ENCODE measurements around the gene TMCO1. TPM values are rescaled to one million over a fixed set of nuclear protein-coding genes. Genes with fewer than 3 reads are reported as not detected.

Gene TMCO1
- total RNA-seq, 3 donors from 2014 or later: 57.1 to 89.4 (median 68.8) TPM

GRCh38 chr1:165773324-165773965, 4.8 kb upstream of the TMCO1 start:
- H3K27me3 ChIP-seq: no peaks in the 10 kb centered on the region
- H3K4me3 ChIP-seq: no peak overlapping the region
- H3K9me3 ChIP-seq: no peaks in the 10 kb centered on the region
- no peak for DNase-seq (ENCODE audit: low spot score in 2 of 2)
- no peak for TF ChIP-seq POLR2A (IDR thresholded peaks at IDR 0.05)
- no peak for TF ChIP-seq CTCF (IDR thresholded peaks at IDR 0.05)
- no peak for TF ChIP-seq POLR2AphosphoS5 (IDR thresholded peaks at IDR 0.05)
- peaks cover 0 to 9% of the 10 kb centered on the region in 2 donors for H3K4me1 ChIP-seq
- H3K36me3 ChIP-seq: no peaks in the 10 kb centered on the region
- intact Hi-C loops (cut with DNase I; ENCODE audit: low total_unique reads): no loop called here
- no peak overlapping the region for H3K27ac ChIP-seq

- intact Hi-C loops (cut with DNase I; ENCODE audit: low total_unique reads): no loop called here
- H3K36me3 ChIP-seq: no peaks in the 10 kb centered on the region
- no peak for TF ChIP-seq POLR2A (IDR thresholded peaks at IDR 0.05)
- no peak for TF ChIP-seq POLR2AphosphoS5 (IDR thresholded peaks at IDR 0.05)
- no peak for TF ChIP-seq CTCF (IDR thresholded peaks at IDR 0.05)
Measured at GRCh38 chr1:165772739-165773138, 4.1 kb upstream of the TMCO1 start.

GRCh38 chr1:165764277-165764676, 4.4 kb downstream of the TMCO1 start:
- TF ChIP-seq POLR2A (IDR thresholded peaks at IDR 0.05) (no peak), CTCF (IDR thresholded peaks at IDR 0.05) (no peak), POLR2AphosphoS5 (IDR thresholded peaks at IDR 0.05) (no peak)
- Histone ChIP-seq H3K9me3 (no peaks in the 10 kb centered on the region), H3K36me3 (no peaks in the 10 kb centered on the region), H3K4me1 (no peaks in the 10 kb centered on the region), H3K27me3 (no peaks in the 10 kb centered on the region), H3K4me3 (no peak overlapping the region), H3K27ac (no peak overlapping the region)
- intact Hi-C loops (cut with DNase I; ENCODE audit: low total_unique reads): loop anchor here (10.0 kb wide), 1 partner anchor 129 kb away; the partner anchor contains the start of gene MGST3
- no peak for DNase-seq (ENCODE audit: low spot score in 2 of 2)

More at GRCh38 chr1:165772739-165773138, 4.1 kb upstream of the TMCO1 start:
- H3K9me3 ChIP-seq: no peaks in the 10 kb centered on the region
- no peaks in the 10 kb centered on the region for H3K27me3 ChIP-seq
- no peak overlapping the region for H3K4me3 ChIP-seq
- H3K4me1 ChIP-seq: peaks cover 0 to 9% of the 10 kb centered on the region in 2 donors
- no peak overlapping the region for H3K27ac ChIP-seq
- DNase-seq (ENCODE audit: low spot score in 2 of 2): no peak

- Histone ChIP-seq H3K9me3 (no peaks in the 10 kb centered on the region), H3K27me3 (no peaks in the 10 kb centered on the region), H3K36me3 (no peaks in the 10 kb centered on the region), H3K4me1 (no peaks in the 10 kb centered on the region), H3K4me3 (no peak overlapping the region), H3K27ac (no peak overlapping the region)
- intact Hi-C loops (cut with DNase I; ENCODE audit: low total_unique reads): loop anchor here (10.0 kb wide), 1 partner anchor 129 kb away; the partner anchor contains the start of gene MGST3
- TF ChIP-seq POLR2A (IDR thresholded peaks at IDR 0.05): no peak
- TF ChIP-seq CTCF (IDR thresholded peaks at IDR 0.05): no peak
- TF ChIP-seq POLR2AphosphoS5 (IDR thresholded peaks at IDR 0.05): no peak
- DNase-seq (ENCODE audit: low spot score in 2 of 2): no peak
Measured at GRCh38 chr1:165763442-165763841, 5.2 kb downstream of the TMCO1 start.

- no peaks in the 10 kb centered on the region for H3K36me3 ChIP-seq
- no peak overlapping the region for H3K4me3 ChIP-seq
- DNase-seq (ENCODE audit: low spot score in 2 of 2): no peak
- no peaks in the 10 kb centered on the region for H3K27me3 ChIP-seq
- H3K4me1 ChIP-seq: no peaks in the 10 kb centered on the region
- H3K9me3 ChIP-seq: no peaks in the 10 kb centered on the region
- intact Hi-C loops (cut with DNase I; ENCODE audit: low total_unique reads): loop anchor here (10.0 kb wide), 1 partner anchor 128 kb away; the partner anchor contains the start of gene MGST3
- TF ChIP-seq POLR2AphosphoS5 (IDR thresholded peaks at IDR 0.05) (no peak), CTCF (IDR thresholded peaks at IDR 0.05) (no peak), POLR2A (IDR thresholded peaks at IDR 0.05) (no peak)
- no peak overlapping the region for H3K27ac ChIP-seq
Measured at GRCh38 chr1:165762725-165763124, 5.9 kb downstream of the TMCO1 start.
